ENCODE data around the gene FANCM.

FANCM gene

GRCh38 chr14:45211295-45211694 is 75.6 kb downstream of the FANCM start:
- H3K9me3 ChIP-seq (ENCODE audit: control insufficient read depth, insufficient read depth, low read depth, low read length): no peaks in the 10 kb centered on the region
- H3K27ac ChIP-seq (ENCODE audit: extremely low read depth, low read depth, low read length): no peak overlapping the region
- POLR2A ChIA-PET: no interaction called here
- H3K36me3 ChIP-seq (ENCODE audit: control insufficient read depth in 2 of 2, insufficient read depth in 1 of 2, low read length in 2 of 2): peaks cover 41 to 60% of the 10 kb centered on the region in 2 experiments
- TF ChIP-seq ZNF473 (tag by site-specific recombination; IDR thresholded peaks at IDR 0.05): no peak
- no peak for TF ChIP-seq TRIM28 (IDR thresholded peaks at IDR 0.05; ENCODE audit: borderline replicate concordance, low read length)
- TF ChIP-seq ZNF10 (tag by site-specific recombination; IDR thresholded peaks at IDR 0.05): no peak
- TF ChIP-seq, protein P1, sequence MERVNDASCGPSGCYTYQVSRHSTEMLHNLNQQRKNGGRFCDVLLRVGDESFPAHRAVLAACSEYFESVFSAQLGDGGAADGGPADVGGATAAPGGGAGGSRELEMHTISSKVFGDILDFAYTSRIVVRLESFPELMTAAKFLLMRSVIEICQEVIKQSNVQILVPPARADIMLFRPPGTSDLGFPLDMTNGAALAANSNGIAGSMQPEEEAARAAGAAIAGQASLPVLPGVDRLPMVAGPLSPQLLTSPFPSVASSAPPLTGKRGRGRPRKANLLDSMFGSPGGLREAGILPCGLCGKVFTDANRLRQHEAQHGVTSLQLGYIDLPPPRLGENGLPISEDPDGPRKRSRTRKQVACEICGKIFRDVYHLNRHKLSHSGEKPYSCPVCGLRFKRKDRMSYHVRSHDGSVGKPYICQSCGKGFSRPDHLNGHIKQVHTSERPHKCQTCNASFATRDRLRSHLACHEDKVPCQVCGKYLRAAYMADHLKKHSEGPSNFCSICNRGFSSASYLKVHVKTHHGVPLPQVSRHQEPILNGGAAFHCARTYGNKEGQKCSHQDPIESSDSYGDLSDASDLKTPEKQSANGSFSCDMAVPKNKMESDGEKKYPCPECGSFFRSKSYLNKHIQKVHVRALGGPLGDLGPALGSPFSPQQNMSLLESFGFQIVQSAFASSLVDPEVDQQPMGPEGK (tag by site-specific recombination; IDR thresholded peaks at IDR 0.05): no peak
- no peak for TF ChIP-seq ZNF335 (tag by site-specific recombination; conservative IDR thresholded peaks at IDR 0.05)
- no peak for TF ChIP-seq ZNF248 (tag by site-specific recombination; IDR thresholded peaks at IDR 0.05)
- TF ChIP-seq TCF7L2 (IDR thresholded peaks at IDR 0.05; ENCODE audit: borderline replicate concordance, low read depth, low read length): no peak
- TF ChIP-seq, protein P2, sequence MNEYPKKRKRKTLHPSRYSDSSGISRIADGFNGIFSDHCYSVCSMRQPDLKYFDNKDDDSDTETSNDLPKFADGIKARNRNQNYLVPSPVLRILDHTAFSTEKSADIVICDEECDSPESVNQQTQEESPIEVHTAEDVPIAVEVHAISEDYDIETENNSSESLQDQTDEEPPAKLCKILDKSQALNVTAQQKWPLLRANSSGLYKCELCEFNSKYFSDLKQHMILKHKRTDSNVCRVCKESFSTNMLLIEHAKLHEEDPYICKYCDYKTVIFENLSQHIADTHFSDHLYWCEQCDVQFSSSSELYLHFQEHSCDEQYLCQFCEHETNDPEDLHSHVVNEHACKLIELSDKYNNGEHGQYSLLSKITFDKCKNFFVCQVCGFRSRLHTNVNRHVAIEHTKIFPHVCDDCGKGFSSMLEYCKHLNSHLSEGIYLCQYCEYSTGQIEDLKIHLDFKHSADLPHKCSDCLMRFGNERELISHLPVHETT (tag by site-specific recombination; IDR thresholded peaks at IDR 0.05): no peak
- no peak for TF ChIP-seq ZNF19 (tag by site-specific recombination; IDR thresholded peaks at IDR 0.05; ENCODE audit: low read depth)
- no peak for TF ChIP-seq BCL11A (tag by site-specific recombination; IDR thresholded peaks at IDR 0.05; ENCODE audit: low read depth)
- no peak for TF ChIP-seq MYNN (tag by site-specific recombination; IDR thresholded peaks at IDR 0.05; ENCODE audit: borderline replicate concordance)
- no peak for TF ChIP-seq ZNF513 (tag by site-specific recombination; IDR thresholded peaks at IDR 0.05)
- no peak for TF ChIP-seq SP2 (tag by site-specific recombination; IDR thresholded peaks at IDR 0.05)
- TF ChIP-seq KLF1 (tag by site-specific recombination; IDR thresholded peaks at IDR 0.05): no peak
- no peak for TF ChIP-seq ZFHX2 (tag by site-specific recombination; conservative IDR thresholded peaks at IDR 0.05)
- TF ChIP-seq, protein P3, sequence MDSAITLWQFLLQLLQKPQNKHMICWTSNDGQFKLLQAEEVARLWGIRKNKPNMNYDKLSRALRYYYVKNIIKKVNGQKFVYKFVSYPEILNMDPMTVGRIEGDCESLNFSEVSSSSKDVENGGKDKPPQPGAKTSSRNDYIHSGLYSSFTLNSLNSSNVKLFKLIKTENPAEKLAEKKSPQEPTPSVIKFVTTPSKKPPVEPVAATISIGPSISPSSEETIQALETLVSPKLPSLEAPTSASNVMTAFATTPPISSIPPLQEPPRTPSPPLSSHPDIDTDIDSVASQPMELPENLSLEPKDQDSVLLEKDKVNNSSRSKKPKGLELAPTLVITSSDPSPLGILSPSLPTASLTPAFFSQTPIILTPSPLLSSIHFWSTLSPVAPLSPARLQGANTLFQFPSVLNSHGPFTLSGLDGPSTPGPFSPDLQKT (IDR thresholded peaks at IDR 0.05; ENCODE audit: borderline replicate concordance, low read depth, low read length): no peak
- H3K4me3 ChIP-seq (ENCODE audit: low read depth, low read length): no peak overlapping the region
- H3K4me1 ChIP-seq (ENCODE audit: control insufficient read depth, insufficient read depth, low read length): no peaks in the 10 kb centered on the region
- CTCF ChIA-PET: interaction anchor here (0.6 to 0.7 kb wide), 2 partner anchors 24 to 265 kb away, joined by 3 to 4 read pairs; no protein-coding TSS in a partner anchor

GRCh38 chr14:45212231-45212630 is 76.5 kb downstream of the FANCM start:
- ChIA-PET POLR2A (interaction anchor here (0.6 kb wide), 1 partner anchor 64 kb away, joined by 5 read pairs; no protein-coding TSS in a partner anchor), CTCF (no interaction called here)
- Histone ChIP-seq H3K4me3 (ENCODE audit: low read depth, low read length) (no peak overlapping the region), H3K27ac (ENCODE audit: extremely low read depth, low read depth, low read length) (no peak overlapping the region), H3K9me3 (ENCODE audit: control insufficient read depth, insufficient read depth, low read depth, low read length) (no peaks in the 10 kb centered on the region), H3K4me1 (ENCODE audit: control insufficient read depth, insufficient read depth, low read length) (no peaks in the 10 kb centered on the region), H3K36me3 (ENCODE audit: control insufficient read depth in 2 of 2, insufficient read depth in 1 of 2, low read length in 2 of 2) (peaks cover 39 to 60% of the 10 kb centered on the region in 2 experiments)
- TF ChIP-seq ZNF529 (tag by site-specific recombination; IDR thresholded peaks at IDR 0.05; ENCODE audit: insufficient replicate concordance) (no peak), ZNF571 (tag by site-specific recombination; IDR thresholded peaks at IDR 0.05) (no peak), ZNF704 (tag by site-specific recombination; IDR thresholded peaks at IDR 0.05) (no peak), ZNF501 (tag by site-specific recombination; IDR thresholded peaks at IDR 0.05) (no peak), ZNF600 (tag by site-specific recombination; IDR thresholded peaks at IDR 0.05) (no peak), ZNF354C (tag by site-specific recombination; IDR thresholded peaks at IDR 0.05; ENCODE audit: borderline replicate concordance, low read depth) (no peak), CTCF (tag by site-specific recombination; IDR thresholded peaks at IDR 0.05) (no peak), ZNF670 (tag by site-specific recombination; IDR thresholded peaks at IDR 0.05; ENCODE audit: low read depth) (no peak)
- TF ChIP-seq, protein P4, sequence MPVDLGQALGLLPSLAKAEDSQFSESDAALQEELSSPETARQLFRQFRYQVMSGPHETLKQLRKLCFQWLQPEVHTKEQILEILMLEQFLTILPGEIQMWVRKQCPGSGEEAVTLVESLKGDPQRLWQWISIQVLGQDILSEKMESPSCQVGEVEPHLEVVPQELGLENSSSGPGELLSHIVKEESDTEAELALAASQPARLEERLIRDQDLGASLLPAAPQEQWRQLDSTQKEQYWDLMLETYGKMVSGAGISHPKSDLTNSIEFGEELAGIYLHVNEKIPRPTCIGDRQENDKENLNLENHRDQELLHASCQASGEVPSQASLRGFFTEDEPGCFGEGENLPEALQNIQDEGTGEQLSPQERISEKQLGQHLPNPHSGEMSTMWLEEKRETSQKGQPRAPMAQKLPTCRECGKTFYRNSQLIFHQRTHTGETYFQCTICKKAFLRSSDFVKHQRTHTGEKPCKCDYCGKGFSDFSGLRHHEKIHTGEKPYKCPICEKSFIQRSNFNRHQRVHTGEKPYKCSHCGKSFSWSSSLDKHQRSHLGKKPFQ (tag by site-specific recombination; IDR thresholded peaks at IDR 0.05): no peak

All from HEK293 (cell line).